Measurements from ENCODE around the gene AGO1. TPM values are rescaled to one million over a fixed set of nuclear protein-coding genes. Genes with fewer than 3 reads are reported as not detected.
"Not testable (repeated sequence)": the region's sequence is repeated elsewhere in the genome, so short reads cannot be mapped to it uniquely, and the experiment has no call there.

The AGO1 gene
- total RNA-seq, 1 donor: 16.4 TPM

DNA sequence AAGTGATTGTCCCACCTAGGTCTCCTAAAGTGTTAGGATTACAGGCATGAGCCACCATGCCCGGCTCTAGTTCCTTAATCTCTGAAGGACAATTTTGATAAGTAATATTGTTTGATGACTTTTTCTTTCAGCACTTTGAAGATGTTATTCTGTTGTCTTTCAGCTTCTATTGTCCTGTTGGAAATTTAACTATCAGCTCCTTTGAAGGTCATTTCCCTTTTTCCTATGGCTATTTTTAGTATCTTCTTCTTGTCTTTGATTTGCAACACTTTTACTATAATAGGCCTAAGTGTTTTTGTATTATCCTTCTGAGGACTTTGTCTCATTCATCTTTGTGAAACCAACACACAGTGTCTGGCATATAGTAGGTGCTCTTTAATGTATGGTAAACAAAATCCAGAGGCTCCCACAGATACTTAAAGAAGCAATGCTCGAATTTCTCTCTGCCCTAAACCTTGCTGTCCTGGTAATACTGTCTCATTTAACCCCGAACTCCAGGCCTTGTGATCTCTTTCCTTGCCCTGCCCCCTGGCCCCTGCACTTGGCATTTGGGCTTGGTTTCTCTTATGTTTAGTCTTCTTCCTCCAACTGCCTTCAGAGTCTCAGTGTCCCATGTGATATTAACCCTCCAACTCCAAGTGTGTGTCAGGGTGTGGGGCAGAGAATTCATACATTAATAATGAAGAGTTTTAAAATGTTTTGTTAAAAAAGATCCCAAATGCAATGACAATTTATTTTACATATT is 19.0 kb upstream of the AGO1 start:
- H3K4me3 ChIP-seq (ENCODE audit: low read depth, low read length): no peak overlapping the region
- no peak for TF ChIP-seq CTCF (IDR thresholded peaks at IDR 0.05; ENCODE audit: insufficient read depth, low read depth, low read length)
- no peak for DNase-seq (ENCODE audit: low read depth)

DNA sequence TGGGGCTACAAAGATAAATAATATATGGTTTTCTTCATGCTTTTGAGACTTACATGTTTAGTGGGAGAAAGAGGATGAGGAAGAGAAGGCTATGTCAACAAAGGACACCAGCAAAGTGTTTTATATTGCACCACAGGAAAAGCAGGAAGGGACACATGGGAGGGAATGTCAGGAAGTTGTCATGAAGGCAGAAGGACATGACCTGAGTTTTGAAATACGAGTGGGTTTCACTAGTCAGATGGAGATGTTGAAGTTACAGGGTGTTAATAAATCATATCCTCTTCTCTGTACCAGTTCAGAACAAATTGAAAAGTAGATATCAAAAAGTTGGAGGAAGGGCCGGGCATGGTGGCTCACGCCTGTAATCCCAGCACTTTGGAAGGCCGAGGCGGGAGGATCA is 18.2 kb upstream of the AGO1 start:
- no peak for TF ChIP-seq CTCF (IDR thresholded peaks at IDR 0.05; ENCODE audit: insufficient read depth, low read depth, low read length)
- no peak for DNase-seq (ENCODE audit: low read depth)
- no peak overlapping the region for H3K4me3 ChIP-seq (ENCODE audit: low read depth, low read length)

GRCh38 chr1:35866991-35867390 is 16.0 kb upstream of the AGO1 start:
- TF ChIP-seq CTCF (IDR thresholded peaks at IDR 0.05; ENCODE audit: insufficient read depth, low read depth, low read length): no peak
- DNase-seq (ENCODE audit: low read depth): no peak
- H3K4me3 ChIP-seq (ENCODE audit: low read depth, low read length): no peak overlapping the region

DNA sequence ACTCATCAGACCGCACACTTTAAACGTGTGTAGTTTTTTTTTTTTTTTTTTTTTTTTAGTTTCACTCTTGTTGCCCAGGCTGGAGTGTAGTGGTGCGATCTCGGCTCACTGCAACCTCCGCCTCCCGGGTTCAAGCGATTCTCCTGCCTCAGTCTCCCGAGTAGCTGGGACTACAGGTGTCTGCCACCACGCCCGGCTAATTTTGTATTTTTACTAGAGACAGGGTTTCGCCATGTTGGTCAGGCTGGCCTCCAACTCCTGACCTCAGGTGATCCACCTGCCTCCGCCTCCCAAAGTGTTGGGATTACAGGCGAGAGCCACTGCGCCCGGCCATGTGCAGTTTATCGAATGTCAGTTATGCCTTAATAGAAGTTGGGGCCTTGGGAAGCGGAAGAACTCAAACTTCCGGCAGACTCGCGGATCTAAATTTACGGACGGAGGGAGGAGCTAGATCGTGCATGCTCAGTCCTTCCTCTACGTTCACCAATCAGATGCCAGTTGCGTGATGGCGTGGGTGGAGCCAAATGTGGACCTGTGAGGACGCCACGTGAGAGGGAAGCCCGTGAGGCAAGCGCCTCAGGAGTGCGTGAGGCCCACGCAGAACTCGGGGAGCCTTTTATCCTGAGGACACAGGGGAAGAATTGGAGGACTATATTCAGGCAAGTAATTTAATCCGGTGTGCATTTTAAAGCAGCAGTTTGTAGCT is 13.6 kb upstream of the AGO1 start:
- peak; percentile 85 for DNase-seq (ENCODE audit: low read depth)
- H3K4me3 ChIP-seq (ENCODE audit: low read depth, low read length): peak overlapping the region; percentile 43

GRCh38 chr1:35870651-35871309 is 12.2 kb upstream of the AGO1 start:
- DNase-seq (ENCODE audit: low read depth): no peak
- TF ChIP-seq CTCF (IDR thresholded peaks at IDR 0.05; ENCODE audit: insufficient read depth, low read depth, low read length): no peak
- no peak overlapping the region for H3K4me3 ChIP-seq (ENCODE audit: low read depth, low read length)

DNA sequence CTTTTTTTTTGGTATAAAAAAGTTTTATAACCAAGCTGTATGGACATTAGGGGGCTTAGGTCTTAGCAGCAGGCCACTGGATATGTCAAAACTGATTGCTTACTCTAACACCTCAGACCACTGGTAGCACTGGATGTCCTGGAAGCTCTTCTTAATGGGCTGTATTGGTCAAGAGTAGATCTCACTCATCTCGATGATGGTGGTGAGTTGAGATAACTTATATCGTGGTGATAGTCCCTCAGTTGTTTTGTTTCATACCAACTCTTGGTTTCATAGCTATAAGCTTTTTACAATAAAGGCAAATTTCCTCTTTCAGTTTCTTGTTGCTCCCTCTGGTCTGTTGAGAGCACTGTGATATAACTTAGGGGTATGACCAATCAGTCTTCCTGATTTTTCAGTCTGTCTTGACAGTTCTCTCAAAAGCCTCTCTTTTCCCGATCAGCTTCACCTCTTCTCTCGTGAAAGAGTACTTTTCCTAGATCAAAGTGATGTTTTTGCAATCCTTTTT is 9.7 kb upstream of the AGO1 start:
- no peak for TF ChIP-seq CTCF (IDR thresholded peaks at IDR 0.05; ENCODE audit: insufficient read depth, low read depth, low read length)
- no peak overlapping the region for H3K4me3 ChIP-seq (ENCODE audit: low read depth, low read length)
- DNase-seq (ENCODE audit: low read depth): no peak

DNA sequence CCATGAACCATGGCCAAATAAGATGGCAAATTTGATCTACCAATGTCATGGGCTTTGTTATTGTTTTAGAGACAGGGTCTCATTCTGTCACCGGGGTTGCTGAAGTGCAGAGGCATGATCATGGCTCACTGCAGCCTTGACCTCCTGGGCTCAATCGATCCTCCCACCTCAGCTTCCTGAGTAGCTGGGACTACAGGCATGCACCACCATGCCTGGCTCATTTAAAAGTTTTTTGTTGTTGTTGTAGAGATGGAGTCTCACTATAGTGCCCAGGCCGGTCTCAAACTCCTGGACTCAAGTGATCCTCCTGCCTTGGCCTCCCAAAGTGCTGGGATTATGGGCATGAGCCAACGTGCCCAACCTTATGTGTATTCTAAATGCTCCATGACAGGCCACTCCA is 8.9 kb upstream of the AGO1 start:
- H3K4me3 ChIP-seq (ENCODE audit: low read depth, low read length); DNase-seq (ENCODE audit: low read depth): not testable (repeated sequence)

Data from fibroblast of villous mesenchyme (primary cell).